ENCODE results near the gene MRPL40. TPM values are rescaled to one million over a fixed set of nuclear protein-coding genes. Genes with fewer than 3 reads are reported as not detected.

Gene MRPL40
- total RNA-seq, 4 donors from 2014 or later = 7.0 to 27.2 (median 10.2) TPM

DNA sequence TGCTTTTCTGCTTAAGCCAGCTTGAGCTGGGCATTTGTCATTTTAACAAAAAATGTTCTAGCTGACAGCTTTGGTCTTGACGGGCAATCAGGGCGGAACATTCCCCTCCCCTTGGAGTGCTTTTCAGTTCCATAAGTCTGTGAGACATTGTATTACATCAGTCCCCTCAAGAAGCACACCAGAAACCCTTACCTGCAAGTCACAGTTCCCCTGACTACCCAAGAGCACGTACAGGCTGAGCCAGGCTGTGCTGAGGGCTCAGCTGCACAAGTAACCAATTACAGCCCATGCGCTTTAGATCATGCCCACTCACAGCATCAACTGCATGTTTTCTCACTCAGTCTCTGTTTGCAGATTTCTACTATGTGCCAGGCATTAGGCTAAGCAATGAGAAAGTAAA, 19.9 kb upstream of the MRPL40 start:
- Histone ChIP-seq H3K27ac (no peak overlapping the region), H3K4me1 (no peaks in the 10 kb centered on the region), H3K36me3 (peaks cover 0 to 30% (median 0%) of the 10 kb centered on the region in 3 donors), H3K4me3 (no peak overlapping the region), H3K9me3 (no peaks in the 10 kb centered on the region), H3K27me3 (no peaks in the 10 kb centered on the region)
- no peak for TF ChIP-seq POLR2A (IDR thresholded peaks at IDR 0.05)
- TF ChIP-seq, protein P1, sequence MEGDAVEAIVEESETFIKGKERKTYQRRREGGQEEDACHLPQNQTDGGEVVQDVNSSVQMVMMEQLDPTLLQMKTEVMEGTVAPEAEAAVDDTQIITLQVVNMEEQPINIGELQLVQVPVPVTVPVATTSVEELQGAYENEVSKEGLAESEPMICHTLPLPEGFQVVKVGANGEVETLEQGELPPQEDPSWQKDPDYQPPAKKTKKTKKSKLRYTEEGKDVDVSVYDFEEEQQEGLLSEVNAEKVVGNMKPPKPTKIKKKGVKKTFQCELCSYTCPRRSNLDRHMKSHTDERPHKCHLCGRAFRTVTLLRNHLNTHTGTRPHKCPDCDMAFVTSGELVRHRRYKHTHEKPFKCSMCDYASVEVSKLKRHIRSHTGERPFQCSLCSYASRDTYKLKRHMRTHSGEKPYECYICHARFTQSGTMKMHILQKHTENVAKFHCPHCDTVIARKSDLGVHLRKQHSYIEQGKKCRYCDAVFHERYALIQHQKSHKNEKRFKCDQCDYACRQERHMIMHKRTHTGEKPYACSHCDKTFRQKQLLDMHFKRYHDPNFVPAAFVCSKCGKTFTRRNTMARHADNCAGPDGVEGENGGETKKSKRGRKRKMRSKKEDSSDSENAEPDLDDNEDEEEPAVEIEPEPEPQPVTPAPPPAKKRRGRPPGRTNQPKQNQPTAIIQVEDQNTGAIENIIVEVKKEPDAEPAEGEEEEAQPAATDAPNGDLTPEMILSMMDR (IDR thresholded peaks at IDR 0.05) = no peak
- no peak for DNase-seq

DNA sequence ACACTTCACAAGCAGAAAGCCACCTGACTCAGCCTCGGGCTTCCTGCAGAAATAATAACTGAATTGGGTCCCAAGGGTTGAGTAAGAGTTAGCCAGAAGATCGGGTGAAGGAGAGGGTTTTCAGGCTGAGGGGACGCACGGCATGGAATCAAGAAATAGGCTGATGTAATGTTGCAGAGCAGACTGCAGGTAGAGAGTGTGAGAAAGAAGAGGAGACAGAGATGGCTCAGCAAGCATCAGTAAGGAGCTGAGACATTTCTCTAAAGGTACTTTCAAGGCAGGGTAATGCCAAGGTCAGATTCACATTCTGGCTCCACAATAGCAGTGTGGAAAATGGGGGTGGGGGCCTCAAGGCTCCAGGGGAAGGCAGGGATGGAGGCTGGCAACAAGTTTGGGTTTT, 19.4 kb upstream of the MRPL40 start:
- DNase-seq = no peak
- Histone ChIP-seq H3K27me3 (no peaks in the 10 kb centered on the region), H3K9me3 (no peaks in the 10 kb centered on the region), H3K4me1 (no peaks in the 10 kb centered on the region), H3K36me3 (peaks cover 0 to 26% (median 0%) of the 10 kb centered on the region in 3 donors), H3K27ac (no peak overlapping the region), H3K4me3 (no peak overlapping the region)
- TF ChIP-seq POLR2A (IDR thresholded peaks at IDR 0.05) = no peak
- TF ChIP-seq, protein P1 (IDR thresholded peaks at IDR 0.05) = no peak

DNA sequence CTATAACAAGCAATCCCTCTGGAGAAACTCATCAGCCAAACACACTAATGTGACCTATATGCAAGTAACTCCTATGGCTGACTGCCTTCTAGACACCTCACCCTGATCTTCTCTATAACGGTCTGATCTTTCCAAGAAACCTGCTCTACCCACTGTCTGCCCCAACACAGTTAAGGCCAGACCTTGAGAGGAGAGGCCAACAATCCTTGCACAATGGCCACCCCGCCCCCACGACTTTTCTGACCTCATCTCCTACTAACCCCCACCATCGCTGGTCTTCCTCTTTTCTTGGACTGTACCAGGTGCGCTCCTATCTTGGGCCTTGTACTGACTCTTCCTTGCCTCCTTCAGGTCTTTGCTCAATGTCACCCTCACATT, 13.3 kb upstream of the MRPL40 start:
- Histone ChIP-seq H3K27me3 (no peaks in the 10 kb centered on the region), H3K4me1 (peaks cover 0 to 12% (median 1%) of the 10 kb centered on the region in 4 donors), H3K36me3 (no peaks in the 10 kb centered on the region), H3K27ac (peak overlapping the region in 2 of 4 donors; percentile 16 to 20), H3K9me3 (no peaks in the 10 kb centered on the region), H3K4me3 (no peak overlapping the region)
- peak in 1 of 3 donors; percentile 29 for DNase-seq
- TF ChIP-seq POLR2A (IDR thresholded peaks at IDR 0.05) = no peak
- TF ChIP-seq, protein P1 (IDR thresholded peaks at IDR 0.05) = no peak

DNA sequence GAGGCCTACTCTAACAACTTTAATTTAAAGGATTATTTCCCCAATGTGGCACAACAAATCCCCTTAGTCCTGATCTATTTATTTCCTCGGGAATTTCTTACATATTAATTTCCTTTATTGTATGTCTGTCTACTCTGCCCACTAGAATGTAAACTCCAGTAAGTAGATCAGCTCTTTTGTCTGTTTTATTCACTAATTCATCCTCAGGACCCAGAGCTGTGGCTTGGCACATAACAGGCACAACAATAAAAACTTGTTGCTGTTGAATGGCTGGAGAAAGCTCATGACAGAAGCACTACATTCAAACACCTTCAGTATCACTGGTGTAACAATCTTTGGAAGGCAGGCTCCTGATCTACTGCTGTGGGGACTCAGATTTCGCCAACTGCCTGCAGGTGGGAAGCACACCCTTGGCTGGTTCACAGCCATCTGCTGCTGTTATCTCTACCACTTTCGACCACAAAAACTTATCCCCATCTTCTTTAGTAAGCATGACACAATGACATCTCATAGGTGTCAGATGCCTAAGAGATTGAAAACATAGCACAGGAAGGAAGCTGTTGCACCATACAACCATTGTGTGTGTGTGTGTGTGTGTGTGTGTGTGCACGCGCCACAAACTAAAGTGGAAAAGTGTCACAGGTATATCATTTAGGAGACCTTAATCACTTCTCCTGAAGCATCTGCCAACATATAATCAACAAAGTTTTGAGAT, 12.7 kb upstream of the MRPL40 start:
- no peaks in the 10 kb centered on the region for H3K9me3 ChIP-seq
- H3K27ac ChIP-seq = peak overlapping the region in 2 of 4 donors; percentile 20 to 40
- H3K27me3 ChIP-seq = no peaks in the 10 kb centered on the region
- H3K4me1 ChIP-seq = peaks cover 0 to 16% (median 1%) of the 10 kb centered on the region in 4 donors
- DNase-seq = no peak
- no peak for TF ChIP-seq POLR2A (IDR thresholded peaks at IDR 0.05)
- TF ChIP-seq, protein P1 (IDR thresholded peaks at IDR 0.05) = no peak
- H3K36me3 ChIP-seq = no peaks in the 10 kb centered on the region
- H3K4me3 ChIP-seq = no peak overlapping the region

DNA sequence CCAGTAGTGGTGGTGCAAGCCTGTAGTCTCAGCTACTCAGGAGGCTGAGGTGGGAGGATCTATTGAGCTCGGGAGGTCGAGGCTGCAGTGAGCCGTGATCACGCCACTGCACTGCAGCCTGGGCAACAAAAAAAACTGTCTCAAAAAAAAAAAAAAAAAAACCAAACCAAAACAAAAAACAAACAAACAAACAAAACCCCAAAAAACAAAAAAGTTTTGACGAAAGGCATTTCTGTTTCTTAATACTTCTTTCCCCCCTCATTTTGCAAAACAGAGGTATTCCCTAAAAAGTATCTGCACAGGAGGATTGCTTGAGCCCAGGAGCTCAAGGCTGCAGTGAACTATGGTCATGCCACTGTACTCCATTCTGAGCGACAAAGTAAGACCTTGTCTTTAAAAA, 12.0 kb upstream of the MRPL40 start:
- Histone ChIP-seq H3K27me3 (no peaks in the 10 kb centered on the region), H3K36me3 (peaks cover 0 to 4% (median 0%) of the 10 kb centered on the region in 3 donors), H3K27ac (no peak overlapping the region), H3K9me3 (no peaks in the 10 kb centered on the region), H3K4me1 (peaks cover 0 to 16% (median 1%) of the 10 kb centered on the region in 4 donors), H3K4me3 (no peak overlapping the region)
- no peak for DNase-seq
- no peak for TF ChIP-seq POLR2A (IDR thresholded peaks at IDR 0.05)
- TF ChIP-seq, protein P1 (IDR thresholded peaks at IDR 0.05) = no peak
